Measurements from ENCODE around the gene OXCT2.

The OXCT2 gene

DNA sequence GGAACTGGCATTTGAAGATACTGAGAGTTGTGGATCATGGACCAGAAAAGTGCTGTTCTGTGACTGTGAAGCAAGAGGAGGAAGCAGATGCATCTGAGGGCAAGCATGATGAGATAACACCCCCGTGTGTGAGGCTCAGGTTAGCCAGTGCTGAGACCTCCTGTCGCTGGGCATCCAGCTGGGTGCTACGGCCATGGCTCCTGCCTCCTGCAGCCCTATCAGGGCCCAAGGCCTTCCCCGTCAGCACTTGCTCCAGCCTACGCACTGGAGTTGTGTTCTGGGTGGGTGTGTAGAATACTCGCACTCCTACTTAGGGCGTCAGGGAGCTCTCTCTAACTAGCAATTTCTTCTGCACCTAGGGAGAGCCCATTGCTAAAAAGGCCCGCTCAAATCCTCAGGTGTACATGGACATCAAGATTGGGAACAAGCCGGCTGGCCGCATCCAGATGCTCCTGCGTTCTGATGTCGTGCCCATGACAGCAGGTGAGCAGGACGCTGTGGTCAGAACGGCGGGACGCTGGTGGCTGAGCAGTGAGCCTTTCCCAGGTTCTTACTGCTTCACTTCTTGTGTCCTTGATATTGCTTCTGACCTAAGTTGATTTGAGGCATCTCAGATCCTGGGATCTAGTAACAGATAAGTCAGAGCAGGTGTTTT is 26.0 kb downstream of the OXCT2 start:
- TF ChIP-seq CTCF (conservative IDR thresholded peaks at IDR 0.05; ENCODE audit: low read length): no peak
- no peak for DNase-seq (ENCODE audit: low read depth)
- H3K4me3 ChIP-seq (ENCODE audit: low read length): no peak overlapping the region

GRCh38 chr1:39738622-39739366 is 32.4 kb downstream of the OXCT2 start, which contains the start of gene PPIE:
PPIE (plus strand) TSS chr1:39738882; CDS start chr1:39738901, 19 bp downstream.
- DNase-seq (ENCODE audit: low read depth): peak; percentile 84
- TF ChIP-seq CTCF (conservative IDR thresholded peaks at IDR 0.05; ENCODE audit: low read length): no peak
- H3K4me3 ChIP-seq (ENCODE audit: low read length): peak within 1 kb of the TSS; percentile 97

DNA sequence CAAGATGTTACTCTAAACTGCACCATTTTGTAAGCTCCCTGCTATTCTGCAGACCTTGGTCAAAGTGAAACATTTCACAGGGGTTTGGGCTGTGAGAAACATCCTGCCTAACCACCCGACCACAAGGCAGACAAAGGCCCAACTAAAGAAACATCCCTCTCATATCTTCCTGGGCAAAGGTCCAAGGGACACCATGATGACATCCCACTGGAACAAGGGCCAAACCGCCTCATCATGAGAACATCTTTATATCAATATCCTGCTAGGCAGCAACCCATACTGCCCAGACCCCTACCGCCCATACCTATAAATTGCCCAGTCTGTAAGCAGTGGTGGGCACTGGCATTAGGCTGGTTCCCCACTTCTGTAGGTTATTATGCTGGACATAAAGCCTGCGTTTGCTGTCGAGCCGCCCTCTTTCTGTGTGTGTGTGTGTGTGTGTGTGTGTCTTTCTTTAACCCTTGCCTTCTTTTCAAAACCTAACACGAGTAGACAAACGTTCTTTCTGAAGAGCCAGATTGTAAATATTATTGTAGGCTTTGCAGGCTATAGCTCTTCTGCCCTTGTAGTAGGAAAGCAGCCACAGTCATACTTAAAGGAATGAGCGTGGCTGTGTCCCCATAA is 33.5 kb downstream of the OXCT2 start:
- no peak overlapping the region for H3K4me3 ChIP-seq (ENCODE audit: low read length)
- peak; percentile 24 for DNase-seq (ENCODE audit: low read depth)
- no peak for TF ChIP-seq CTCF (conservative IDR thresholded peaks at IDR 0.05; ENCODE audit: low read length)

DNA sequence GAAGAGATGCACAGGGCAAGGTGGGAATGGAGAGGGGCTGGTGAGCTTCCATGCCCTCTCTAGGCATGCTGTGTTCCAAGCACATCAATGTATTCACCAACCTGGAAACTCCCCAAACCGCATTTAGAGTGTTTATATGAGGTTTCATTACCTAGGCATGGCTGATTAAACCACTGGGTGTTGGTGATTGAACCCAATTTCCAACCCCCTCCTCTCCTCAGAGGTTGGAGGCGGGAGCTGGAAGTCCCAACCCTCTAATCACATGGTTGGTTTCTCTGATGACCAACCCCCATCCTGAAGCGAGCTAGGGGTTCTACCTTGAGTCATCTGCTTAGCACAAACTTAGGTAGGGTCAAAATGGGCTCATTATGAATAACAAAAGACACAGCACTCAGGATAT is 35.4 kb downstream of the OXCT2 start:
- DNase-seq (ENCODE audit: low read depth): no peak
- no peak for TF ChIP-seq CTCF (conservative IDR thresholded peaks at IDR 0.05; ENCODE audit: low read length)
- H3K4me3 ChIP-seq (ENCODE audit: low read length): no peak overlapping the region

DNA sequence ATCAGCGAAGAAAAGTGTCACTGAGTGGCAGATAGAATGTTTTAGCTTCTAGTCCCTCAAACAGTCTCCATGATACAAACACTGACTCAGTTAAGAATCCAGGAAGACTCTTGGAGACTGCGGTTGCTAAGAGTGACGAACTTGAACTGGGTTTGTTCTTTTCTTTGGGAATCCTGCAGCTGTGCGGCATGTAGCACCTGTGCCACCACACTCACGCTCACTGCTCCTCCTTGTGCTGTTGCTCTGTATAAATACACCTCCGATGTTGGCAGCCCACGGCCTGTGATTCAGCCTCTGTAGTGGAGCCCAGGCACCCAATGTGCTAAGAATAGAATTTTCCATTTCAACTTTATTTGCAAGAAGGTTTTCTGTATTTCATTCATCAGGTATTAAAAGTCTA is 38.0 kb downstream of the OXCT2 start:
- no peak overlapping the region for H3K4me3 ChIP-seq (ENCODE audit: low read length)
- no peak for TF ChIP-seq CTCF (conservative IDR thresholded peaks at IDR 0.05; ENCODE audit: low read length)
- DNase-seq (ENCODE audit: low read depth): no peak

- H3K4me3 ChIP-seq (ENCODE audit: low read length): no peak overlapping the region
- no peak for TF ChIP-seq CTCF (conservative IDR thresholded peaks at IDR 0.05; ENCODE audit: low read length)
- DNase-seq (ENCODE audit: low read depth): no peak
These were observed 38.4 kb downstream of the OXCT2 start for GRCh38 chr1:39732730-39733129.

Data from AG10803 (cell line).